ENCODE results near the gene AUTS2. TPM values are rescaled to one million over a fixed set of nuclear protein-coding genes. Genes with fewer than 3 reads are reported as not detected.

Gene AUTS2
- total and polyA plus RNA-seq, 10 of the 15 experiments (the other 5 are each of a cell fraction or from before 2014, with no cell fraction given) = 6.4 to 55.6 (median 21.6) TPM

GRCh38 chr7:70314221-70314620 is 715.9 kb downstream of the AUTS2 start (continued):
- TF ChIP-seq ATF7 (IDR thresholded peaks at IDR 0.05; ENCODE audit: low read depth) (no peak), MEF2A (IDR thresholded peaks at IDR 0.05; ENCODE audit: insufficient read depth, low read depth, low read length) (no peak), SMC3 (IDR thresholded peaks at IDR 0.05; ENCODE audit: borderline replicate concordance, low read length) (no peak), YBX1 (IDR thresholded peaks at IDR 0.05) (no peak), NBN (IDR thresholded peaks at IDR 0.05) (no peak), MYC (IDR thresholded peaks at IDR 0.05; ENCODE audit: insufficient read depth, insufficient read length, insufficient replicate concordance, low read length, severe bottlenecking) (no peak)

DNA sequence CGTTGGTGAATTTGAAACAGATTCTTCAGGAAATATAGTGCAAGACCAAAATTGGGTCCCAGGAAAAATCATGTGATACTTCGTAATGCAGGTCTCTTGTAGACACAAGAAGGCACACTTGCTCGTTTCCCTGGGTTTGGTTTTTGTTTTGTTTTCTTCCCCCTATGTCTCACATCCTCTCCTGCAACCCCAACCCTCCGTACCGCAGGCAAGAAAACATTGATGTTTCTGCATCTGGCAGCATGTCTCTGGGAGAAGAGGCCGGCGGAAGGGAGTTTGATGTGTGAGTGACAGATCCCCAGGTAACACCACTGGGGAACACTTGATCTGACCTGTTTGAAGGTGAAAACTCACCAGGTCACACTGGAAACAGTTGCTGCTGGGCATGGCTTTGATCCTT is 718.5 kb downstream of the AUTS2 start:
- DNase-seq (ENCODE audit: low read depth, low spot score) = no peak
- intact Hi-C loops (cut with micrococcal nuclease; ENCODE audit: unreplicated experiment) (no loop called here), in situ Hi-C loops (cut with MboI) (no loop called here)
- no peak for FAIRE-seq
- H3K4me2 ChIP-seq (ENCODE audit: control insufficient read depth, insufficient read depth) = no peak overlapping the region
- no peaks in the 10 kb centered on the region for H3K27me3 ChIP-seq (replicated peaks in 1 of 2; ENCODE audit: control insufficient read depth in 2 of 2, insufficient read depth in 2 of 2, low read length in 1 of 2)
- CTCF ChIA-PET = no interaction called here
- RAD21 ChIA-PET (ENCODE audit: unreplicated experiment) = no interaction called here
- no peak overlapping the region for H2AFZ ChIP-seq (ENCODE audit: control insufficient read depth, low read depth, low read length)
- H3K36me3 ChIP-seq (ENCODE audit: control insufficient read depth in 2 of 2, insufficient read depth in 2 of 2, low read length in 1 of 2) = no peaks in the 10 kb centered on the region
- WGBS (ENCODE audit: insufficient coverage, insufficient replicate concordance, low lambda C conversion rate, missing lambda C conversion rate) = 66% methylated on average over 7 of the region's 7 CpGs
- SMC1A ChIA-PET (ENCODE audit: uncharacterized antibody, unreplicated experiment) = no interaction called here
- H3K9me3 ChIP-seq (replicated peaks; ENCODE audit: control insufficient read depth, insufficient read depth, low read length) = no peaks in the 10 kb centered on the region
- H3K27ac ChIP-seq (ENCODE audit: control insufficient read depth, insufficient read depth) = no peak overlapping the region
- no peaks in the 10 kb centered on the region for H3K4me1 ChIP-seq (ENCODE audit: control insufficient read depth, insufficient read depth, low read length)
- H4K20me1 ChIP-seq (ENCODE audit: control insufficient read depth, insufficient read depth) = no peaks in the 10 kb centered on the region
- no peak overlapping the region for H3K9ac ChIP-seq (ENCODE audit: control insufficient read depth, insufficient read depth, low read length)
- no TSS peak for BruUV-seq (replicated peaks)
- ATAC-seq = no peak
- H3K79me2 ChIP-seq (ENCODE audit: control insufficient read depth, insufficient read depth, low read length) = no peaks in the 10 kb centered on the region
- no peak overlapping the region for H3K4me3 ChIP-seq
- POLR2A ChIA-PET = interaction anchor here (0.6 kb wide), 1 partner anchor 15 kb away, joined by 3 read pairs; no protein-coding TSS in a partner anchor
- TF ChIP-seq, protein P1, sequence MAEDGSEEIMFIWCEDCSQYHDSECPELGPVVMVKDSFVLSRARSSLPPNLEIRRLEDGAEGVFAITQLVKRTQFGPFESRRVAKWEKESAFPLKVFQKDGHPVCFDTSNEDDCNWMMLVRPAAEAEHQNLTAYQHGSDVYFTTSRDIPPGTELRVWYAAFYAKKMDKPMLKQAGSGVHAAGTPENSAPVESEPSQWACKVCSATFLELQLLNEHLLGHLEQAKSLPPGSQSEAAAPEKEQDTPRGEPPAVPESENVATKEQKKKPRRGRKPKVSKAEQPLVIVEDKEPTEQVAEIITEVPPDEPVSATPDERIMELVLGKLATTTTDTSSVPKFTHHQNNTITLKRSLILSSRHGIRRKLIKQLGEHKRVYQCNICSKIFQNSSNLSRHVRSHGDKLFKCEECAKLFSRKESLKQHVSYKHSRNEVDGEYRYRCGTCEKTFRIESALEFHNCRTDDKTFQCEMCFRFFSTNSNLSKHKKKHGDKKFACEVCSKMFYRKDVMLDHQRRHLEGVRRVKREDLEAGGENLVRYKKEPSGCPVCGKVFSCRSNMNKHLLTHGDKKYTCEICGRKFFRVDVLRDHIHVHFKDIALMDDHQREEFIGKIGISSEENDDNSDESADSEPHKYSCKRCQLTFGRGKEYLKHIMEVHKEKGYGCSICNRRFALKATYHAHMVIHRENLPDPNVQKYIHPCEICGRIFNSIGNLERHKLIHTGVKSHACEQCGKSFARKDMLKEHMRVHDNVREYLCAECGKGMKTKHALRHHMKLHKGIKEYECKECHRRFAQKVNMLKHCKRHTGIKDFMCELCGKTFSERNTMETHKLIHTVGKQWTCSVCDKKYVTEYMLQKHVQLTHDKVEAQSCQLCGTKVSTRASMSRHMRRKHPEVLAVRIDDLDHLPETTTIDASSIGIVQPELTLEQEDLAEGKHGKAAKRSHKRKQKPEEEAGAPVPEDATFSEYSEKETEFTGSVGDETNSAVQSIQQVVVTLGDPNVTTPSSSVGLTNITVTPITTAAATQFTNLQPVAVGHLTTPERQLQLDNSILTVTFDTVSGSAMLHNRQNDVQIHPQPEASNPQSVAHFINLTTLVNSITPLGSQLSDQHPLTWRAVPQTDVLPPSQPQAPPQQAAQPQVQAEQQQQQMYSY (CRISPR knock-in tag; IDR thresholded peaks at IDR 0.05) = no peak
- TF ChIP-seq BACH1 (IDR thresholded peaks at IDR 0.05; ENCODE audit: borderline replicate concordance) (no peak), TARDBP (IDR thresholded peaks at IDR 0.05; ENCODE audit: borderline replicate concordance) (no peak), EP300 (IDR thresholded peaks at IDR 0.05; ENCODE audit: borderline replicate concordance in 1 of 2, control insufficient read depth in 1 of 2, low read depth in 2 of 2, low read length in 2 of 2) (no peak), WRNIP1 (IDR thresholded peaks at IDR 0.05; ENCODE audit: borderline replicate concordance, low read depth, low read length) (no peak), ZSCAN29 (IDR thresholded peaks at IDR 0.05) (no peak), BHLHE40 (IDR thresholded peaks at IDR 0.05; ENCODE audit: borderline replicate concordance in 1 of 2, low read depth in 2 of 2, low read length in 1 of 2) (no peak), IKZF1 (conservative IDR thresholded peaks at IDR 0.05) (no peak), RAD51 (IDR thresholded peaks at IDR 0.05) (no peak), NFYA (IDR thresholded peaks at IDR 0.05; ENCODE audit: borderline replicate concordance, low read depth, low read length) (no peak), MTA3 (IDR thresholded peaks at IDR 0.05; ENCODE audit: borderline replicate concordance, low read length) (no peak)
- TF ChIP-seq, protein P2, sequence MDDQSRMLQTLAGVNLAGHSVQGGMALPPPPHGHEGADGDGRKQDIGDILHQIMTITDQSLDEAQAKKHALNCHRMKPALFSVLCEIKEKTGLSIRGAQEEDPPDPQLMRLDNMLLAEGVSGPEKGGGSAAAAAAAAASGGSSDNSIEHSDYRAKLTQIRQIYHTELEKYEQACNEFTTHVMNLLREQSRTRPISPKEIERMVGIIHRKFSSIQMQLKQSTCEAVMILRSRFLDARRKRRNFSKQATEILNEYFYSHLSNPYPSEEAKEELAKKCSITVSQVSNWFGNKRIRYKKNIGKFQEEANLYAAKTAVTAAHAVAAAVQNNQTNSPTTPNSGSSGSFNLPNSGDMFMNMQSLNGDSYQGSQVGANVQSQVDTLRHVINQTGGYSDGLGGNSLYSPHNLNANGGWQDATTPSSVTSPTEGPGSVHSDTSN (IDR thresholded peaks at IDR 0.05; ENCODE audit: insufficient replicate concordance, low read depth, low read length) = no peak

Measured in GM12878 (cell line).